Natural killer cell treated with Interleukin-12 subunit alpha and Interleukin-12 subunit beta and Interleukin-15 and Interleukin-18, amount 100 ng/mL, for 72 hours (primary cell): ENCODE measurements around the gene ARHGEF1. TPM values are rescaled to one million over a fixed set of nuclear protein-coding genes. Genes with fewer than 3 reads are reported as not detected.
"Not testable (repeated sequence)": the region's sequence is repeated elsewhere in the genome, so short reads cannot be mapped to it uniquely, and the experiment has no call there.

ENCODE experiments used
- ATAC-seq, 2 donors: fragments of 150-1000 bp; cut with Tn5 transposase in 1 of 2; sonication (Bioruptor Pico), chemical (Tn5 transposase) in 1 of 2; 2 replicates each; pipeline ENCODE4 v1.10.0; 2021
- DNase-seq: peaks from one replicate; pipeline ENCODE4 v3.0.0; 2022; ENCODE audit warnings: low spot score
- H3K27ac Mint-ChIP-seq, 2 donors: 1 replicate in 1 of 2; 2 replicates in 1 of 2; pipeline ENCODE4 v1.8.0; 2022; ENCODE audit warnings: mixed read lengths in 2 of 2, mild to moderate bottlenecking in 1 of 2, moderate library complexity in 1 of 2
- H3K27me3 Mint-ChIP-seq, 2 donors: 1 replicate in 1 of 2; 2 replicates in 1 of 2; pipeline ENCODE4 v1.8.0; 2022; ENCODE audit warnings: mixed read lengths in 2 of 2
- H3K36me3 Mint-ChIP-seq: one replicate; pipeline ENCODE4 v1.8.0; 2022; ENCODE audit warnings: mixed read lengths
- H3K4me1 Mint-ChIP-seq, 2 donors: 1 replicate in 1 of 2; 2 replicates in 1 of 2; pipeline ENCODE4 v1.8.0; 2022; ENCODE audit warnings: low read depth in 2 of 2, mixed read lengths in 2 of 2, mild to moderate bottlenecking in 1 of 2
- H3K4me3 Mint-ChIP-seq: one replicate; pipeline ENCODE4 v1.8.0; 2022; ENCODE audit warnings: mixed read lengths
- H3K9me3 Mint-ChIP-seq: 2 replicates; pipeline ENCODE4 v1.8.0; 2022; ENCODE audit warnings: mixed read lengths
- total RNA-seq, 2 donors: library from RNA; stranded (reverse); gene quantifications; one replicate each; pipeline ENCODE4 v1.2.3, GENCODE V29; 2022

The ARHGEF1 gene
- total RNA-seq, 2 donors from 2014 or later = 321 to 444 TPM

DNA sequence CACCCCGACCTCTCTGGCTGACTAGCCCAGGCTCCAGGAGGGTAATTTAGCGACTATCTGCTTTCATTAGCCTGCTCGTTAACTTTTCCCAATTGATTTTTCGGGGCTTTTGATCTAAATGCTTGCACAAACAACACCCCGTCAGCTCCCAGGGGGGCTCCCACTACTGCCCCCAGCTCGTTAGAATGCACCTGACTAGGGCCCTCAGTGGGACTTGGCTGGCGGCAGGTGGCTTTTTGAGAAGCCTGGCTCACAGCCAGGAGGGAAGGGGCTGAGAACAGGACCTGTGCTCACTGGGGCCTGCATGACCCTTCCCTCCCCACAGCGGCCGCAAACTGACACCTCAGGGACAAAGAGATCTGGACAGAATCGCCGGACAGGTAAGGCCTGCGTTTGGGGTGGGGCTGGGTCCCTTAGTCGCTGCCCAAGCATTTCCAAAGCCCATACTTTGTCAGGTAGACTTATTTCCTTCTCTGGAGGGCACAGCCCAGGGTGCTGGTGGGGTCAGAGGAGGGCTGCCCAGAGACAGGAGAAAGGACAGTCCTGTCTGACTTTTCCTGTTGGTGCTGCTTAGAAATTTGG lies 13.5 kb upstream of the ARHGEF1 start:
- Mint-ChIP-seq H3K36me3 (peaks cover 13% of the 10 kb centered on the region), H3K27ac (peak overlapping the region; percentile 92 to 97), H3K27me3 (no peaks in the 10 kb centered on the region), H3K4me3 (no peak overlapping the region), H3K9me3 (no peaks in the 10 kb centered on the region), H3K4me1 (peaks cover 38 to 55% of the 10 kb centered on the region in 2 donors)
- DNase-seq = no peak
- ATAC-seq = no peak

DNA sequence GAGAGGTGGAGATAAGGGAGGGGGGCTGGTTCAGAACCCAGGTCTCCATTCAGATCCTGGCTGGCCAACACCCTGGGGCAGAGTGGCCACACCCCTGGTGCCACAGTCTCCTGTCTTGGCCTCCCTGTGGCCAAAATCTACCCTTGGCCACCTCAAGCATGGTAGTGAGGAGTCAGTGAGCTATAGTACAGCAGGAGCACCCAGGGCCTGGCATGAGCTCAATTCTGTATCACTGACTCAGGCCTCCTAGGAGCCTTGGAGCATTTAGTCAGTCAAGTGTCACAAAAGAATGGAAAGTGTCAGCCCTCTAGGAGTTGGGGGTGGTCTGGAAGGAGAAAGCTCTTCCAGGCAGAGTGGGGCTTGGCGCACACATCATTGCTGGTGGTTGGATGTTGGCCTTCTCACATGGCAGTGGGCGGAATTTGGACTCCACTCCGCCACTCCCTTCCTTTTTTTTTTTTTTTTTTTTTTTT lies 12.5 kb upstream of the ARHGEF1 start:
- Mint-ChIP-seq H3K4me3 (peak overlapping the region; percentile 67), H3K9me3 (no peaks in the 10 kb centered on the region), H3K36me3 (peaks cover 13% of the 10 kb centered on the region), H3K4me1 (peaks cover 38 to 54% of the 10 kb centered on the region in 2 donors), H3K27me3 (no peaks in the 10 kb centered on the region), H3K27ac (peak overlapping the region; percentile 92 to 97)
- DNase-seq = no peak
- no peak for ATAC-seq

DNA sequence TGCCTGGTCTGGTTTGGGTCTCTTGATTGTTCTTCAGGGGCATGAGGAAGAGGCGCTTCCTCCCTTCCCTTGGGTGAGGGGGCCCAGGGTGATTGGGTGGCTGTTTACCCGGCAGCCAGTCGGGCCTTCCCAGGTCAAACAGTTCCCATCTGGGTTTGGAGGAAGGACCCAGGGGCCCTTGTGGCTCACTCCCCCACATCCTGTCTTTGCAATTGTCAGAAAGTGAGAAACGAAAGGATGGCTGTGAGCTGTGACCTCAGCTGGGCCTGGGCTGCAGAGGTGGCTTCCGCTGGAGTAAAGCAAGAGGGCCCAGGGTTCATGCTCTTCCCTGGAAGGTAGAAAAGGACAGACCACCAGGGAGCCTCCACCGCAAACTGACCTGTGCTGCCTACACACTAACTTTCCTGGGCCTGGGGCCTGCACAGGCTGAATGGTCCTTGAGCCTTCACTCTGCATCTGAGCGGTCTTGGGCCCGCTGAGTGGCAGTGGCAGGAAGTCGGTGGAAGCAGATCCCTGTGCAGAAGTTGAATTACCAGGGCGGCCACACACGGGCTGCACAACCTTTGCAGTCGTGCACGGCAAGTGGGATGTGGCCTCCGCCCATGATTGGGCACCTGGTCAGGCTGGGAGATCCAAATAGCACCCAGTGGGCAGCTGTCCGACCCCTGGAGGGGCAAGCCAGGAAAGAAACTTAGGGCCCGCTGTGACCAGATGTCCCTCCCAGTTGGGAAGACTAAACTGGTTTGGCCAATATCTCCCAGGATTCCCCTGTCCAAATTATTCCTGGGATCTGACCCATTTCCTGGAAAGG lies 11.2 kb upstream of the ARHGEF1 start:
- H3K27me3 Mint-ChIP-seq = no peaks in the 10 kb centered on the region
- peaks cover 43 to 54% of the 10 kb centered on the region in 2 donors for H3K4me1 Mint-ChIP-seq
- H3K9me3 Mint-ChIP-seq = no peaks in the 10 kb centered on the region
- peak; percentile 85 for DNase-seq
- peaks cover 13% of the 10 kb centered on the region for H3K36me3 Mint-ChIP-seq
- H3K27ac Mint-ChIP-seq = peak overlapping the region; percentile 92 to 97
- ATAC-seq = peak; percentile 85 to 88
- H3K4me3 Mint-ChIP-seq = peak overlapping the region; percentile 84

DNA sequence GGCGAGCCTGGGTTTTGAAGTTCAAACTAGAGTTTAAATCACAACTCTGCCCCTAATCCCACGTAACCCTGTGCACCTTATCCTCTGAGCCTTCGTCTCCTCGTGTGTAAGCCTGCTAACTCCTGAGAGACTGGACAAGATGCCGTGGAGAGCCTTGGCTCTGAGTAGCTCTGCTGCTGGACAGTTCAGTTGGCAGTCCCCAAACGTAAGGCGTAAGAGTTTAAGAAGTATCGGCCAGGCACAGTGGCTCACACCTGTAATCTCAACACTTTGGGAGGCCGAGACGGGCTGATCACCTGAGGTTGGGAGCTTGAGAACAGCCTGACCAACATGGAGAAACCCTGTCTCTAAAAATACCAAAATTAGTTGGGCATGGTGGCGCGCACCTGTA lies 10.6 kb upstream of the ARHGEF1 start:
- Mint-ChIP-seq H3K27me3 (no peaks in the 10 kb centered on the region), H3K36me3 (peaks cover 13% of the 10 kb centered on the region), H3K27ac (peak overlapping the region; percentile 92 to 97), H3K9me3 (no peaks in the 10 kb centered on the region), H3K4me1 (peaks cover 46 to 54% of the 10 kb centered on the region in 2 donors), H3K4me3 (peak overlapping the region; percentile 20)
- DNase-seq (no peak), ATAC-seq (no peak)

DNA sequence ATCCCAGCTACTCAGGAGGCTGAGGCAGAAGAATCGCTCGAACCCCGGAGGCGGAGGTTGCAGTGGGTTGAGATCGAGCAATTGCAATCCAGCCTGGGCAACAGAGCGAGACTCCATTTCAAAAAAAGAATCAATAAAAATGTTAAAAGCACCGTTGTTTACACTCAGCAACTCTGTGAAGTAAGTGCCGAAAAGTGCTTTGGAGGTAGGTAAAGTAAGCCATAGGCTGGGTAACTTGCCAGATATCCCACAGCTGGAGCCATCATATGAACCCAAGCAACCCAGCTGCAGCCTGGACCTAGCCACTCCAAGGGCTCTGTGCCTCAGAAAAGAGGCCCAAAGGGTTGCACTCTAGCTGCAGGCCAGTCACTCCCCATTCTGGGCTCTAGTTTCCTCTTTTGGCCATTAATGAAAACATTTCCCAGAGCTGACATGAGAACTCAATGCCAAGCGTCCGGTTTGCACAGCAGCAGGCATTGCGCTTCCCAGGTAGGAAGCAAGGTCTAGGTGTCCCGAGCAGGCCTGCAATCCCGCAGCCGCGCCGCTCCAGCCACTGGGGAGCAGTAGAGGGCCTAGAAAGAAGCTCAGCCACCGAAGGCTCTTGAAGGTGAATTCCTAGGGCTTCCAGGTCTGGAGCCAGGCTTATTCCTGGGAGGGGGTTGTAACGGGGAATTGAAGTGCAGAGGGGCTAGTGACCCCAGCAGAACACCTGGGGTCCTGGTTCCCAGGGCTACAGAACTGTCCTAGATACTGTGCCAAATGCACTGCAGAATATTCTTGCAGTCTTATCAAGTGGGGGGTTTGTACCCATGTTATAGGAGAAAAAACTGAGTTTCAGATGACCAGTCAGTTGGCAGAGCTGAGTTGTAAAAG lies 10.0 kb upstream of the ARHGEF1 start:
- Mint-ChIP-seq H3K4me3 (peak overlapping the region; percentile 49), H3K27me3 (no peaks in the 10 kb centered on the region), H3K4me1 (peaks cover 48 to 49% of the 10 kb centered on the region in 2 donors), H3K9me3 (no peaks in the 10 kb centered on the region), H3K36me3 (peaks cover 8% of the 10 kb centered on the region), H3K27ac (peak overlapping the region; percentile 92 to 97)
- no peak for ATAC-seq
- DNase-seq = no peak

DNA sequence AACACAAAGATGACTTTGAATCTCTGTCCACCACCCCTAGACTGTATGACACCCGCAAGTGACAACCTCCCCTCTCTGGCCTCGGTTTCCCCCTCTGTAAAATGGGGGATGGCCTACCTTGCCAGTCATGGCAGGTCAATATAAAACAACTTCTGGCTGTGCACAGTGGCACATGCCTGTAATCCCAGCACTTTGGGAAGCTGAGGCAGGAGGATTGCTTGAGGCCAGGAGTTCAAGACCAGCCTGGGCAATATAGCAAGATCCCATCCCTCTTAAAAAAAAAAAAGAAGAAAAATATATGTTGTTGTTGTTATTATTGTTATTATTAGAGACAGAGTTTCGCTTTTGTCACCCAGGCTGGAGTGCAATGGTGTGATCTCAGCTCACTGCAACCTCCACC lies 7.0 kb upstream of the ARHGEF1 start:
- H3K27me3 Mint-ChIP-seq, ATAC-seq, H3K9me3 Mint-ChIP-seq, H3K36me3 Mint-ChIP-seq, DNase-seq: not testable (repeated sequence)
- peak overlapping the region; percentile 87 to 88 for H3K27ac Mint-ChIP-seq
- peak overlapping the region; percentile 69 for H3K4me3 Mint-ChIP-seq
- peaks cover 31 to 49% of the 10 kb centered on the region in 2 donors for H3K4me1 Mint-ChIP-seq

DNA sequence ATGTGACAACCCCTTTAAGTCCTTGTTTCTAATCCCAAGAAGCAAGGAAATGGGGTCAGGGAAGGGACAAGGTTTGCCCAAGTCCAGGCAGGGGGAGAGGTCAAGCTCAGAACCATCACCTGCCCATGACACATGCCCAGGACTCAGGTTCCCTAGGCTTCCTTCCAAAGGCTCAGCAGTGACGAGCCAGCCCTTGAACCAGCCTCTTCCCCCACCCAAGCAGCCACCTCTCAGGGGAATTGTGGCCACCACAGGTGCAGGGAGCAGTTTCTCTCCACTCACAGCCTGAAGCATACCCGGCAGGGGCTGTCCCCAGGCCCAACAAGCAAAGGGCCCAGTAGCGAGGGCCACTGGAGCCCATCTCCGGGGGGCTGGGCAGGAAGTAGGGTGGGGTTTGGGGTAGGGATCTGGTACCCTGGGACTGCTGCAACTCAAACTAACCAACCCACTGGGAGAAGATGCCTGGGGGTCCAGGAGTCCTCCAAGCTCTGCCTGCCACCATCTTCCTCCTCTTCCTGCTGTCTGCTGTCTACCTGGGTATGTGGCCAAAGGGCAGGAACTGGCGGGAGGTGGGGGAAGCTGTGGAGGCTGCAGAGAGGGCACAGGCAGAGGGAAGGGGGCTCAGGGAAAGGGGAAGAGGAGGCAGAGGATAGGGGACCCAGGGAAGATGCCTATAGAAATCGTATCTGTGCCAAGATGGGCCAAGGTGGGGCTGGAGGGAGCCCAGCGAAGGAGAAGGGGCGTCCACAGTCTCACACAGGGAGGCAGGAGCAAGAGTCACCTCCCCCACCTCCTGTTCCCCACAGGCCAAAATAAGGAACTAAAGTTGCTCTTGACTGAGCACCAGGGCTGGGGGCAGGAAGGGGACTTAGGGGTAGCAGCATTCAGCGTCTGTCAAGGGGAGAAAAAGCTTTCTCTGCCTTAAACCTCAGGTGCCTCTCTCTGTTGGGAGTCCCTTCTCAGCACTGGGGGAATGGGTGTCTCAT lies 5.8 kb upstream of the ARHGEF1 start, which contains the start of gene CD79A:
TSS of gene CD79A (plus strand) at position 433 of the 986 bp plus-strand sequence. CDS start at position 459, 26 bp downstream.
- no peak for ATAC-seq
- H3K4me1 Mint-ChIP-seq = peaks cover 22 to 39% of the 10 kb centered on the region in 2 donors
- H3K27me3 Mint-ChIP-seq = no peaks in the 10 kb centered on the region
- H3K9me3 Mint-ChIP-seq = no peaks in the 10 kb centered on the region
- no peak within 1 kb of the TSS for H3K4me3 Mint-ChIP-seq
- no peak for DNase-seq
- peaks cover under 1% of the 10 kb centered on the region for H3K36me3 Mint-ChIP-seq
- H3K27ac Mint-ChIP-seq = peak within 1 kb of the TSS; percentile 87 to 88

DNA sequence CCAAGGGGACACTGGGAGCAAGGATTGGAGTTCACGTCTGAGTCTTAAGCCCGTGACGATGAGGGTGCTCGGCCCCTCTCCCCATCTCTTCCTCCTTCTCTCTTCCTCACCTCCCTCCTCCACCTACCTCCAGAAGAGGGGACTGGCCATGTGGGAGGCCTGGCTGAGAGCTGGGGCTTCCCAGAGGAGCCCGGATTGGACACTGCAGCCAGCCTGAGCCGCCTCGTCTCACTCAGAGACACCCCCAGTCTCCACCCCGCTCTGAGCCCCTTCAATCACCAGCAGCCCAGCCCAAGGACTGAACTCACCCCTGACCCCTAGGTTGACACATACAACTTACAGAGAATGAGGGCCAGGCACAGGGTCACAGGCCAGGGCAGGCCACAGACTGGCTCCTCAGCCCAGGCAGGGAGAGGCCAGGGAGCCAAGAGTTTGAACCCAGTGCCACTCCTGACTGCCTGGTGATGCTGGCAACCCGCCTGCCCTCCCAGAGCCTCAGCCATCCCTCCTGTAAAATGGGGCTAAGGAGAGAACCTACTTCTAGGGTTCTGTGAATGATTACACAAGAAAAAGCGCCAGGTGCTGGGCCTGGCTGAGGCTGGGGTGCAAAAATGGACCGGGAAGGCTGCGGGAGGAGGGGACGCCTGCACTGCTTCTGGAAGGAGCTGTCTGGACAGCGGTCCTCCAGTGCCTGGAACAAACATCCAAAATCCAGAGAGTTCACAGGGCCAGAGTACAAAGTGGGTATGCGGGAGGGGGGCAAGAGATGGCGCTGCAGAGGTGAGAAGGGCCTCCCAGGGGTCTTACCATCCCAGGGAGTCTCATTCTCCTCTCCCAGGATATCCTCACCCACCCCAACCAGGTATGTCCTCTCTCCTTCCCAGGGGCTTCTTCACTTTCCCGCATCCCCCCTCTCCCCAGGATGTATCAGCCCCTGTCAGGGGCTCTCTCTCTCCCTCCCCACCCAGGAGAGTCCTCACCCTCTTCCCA lies 4.8 kb upstream of the ARHGEF1 start:
- no peak overlapping the region for H3K4me3 Mint-ChIP-seq
- peaks cover 20 to 38% of the 10 kb centered on the region in 2 donors for H3K4me1 Mint-ChIP-seq
- DNase-seq = no peak
- peak overlapping the region; percentile 87 to 88 for H3K27ac Mint-ChIP-seq
- H3K9me3 Mint-ChIP-seq = no peaks in the 10 kb centered on the region
- H3K27me3 Mint-ChIP-seq = no peaks in the 10 kb centered on the region
- peaks cover 7% of the 10 kb centered on the region for H3K36me3 Mint-ChIP-seq
- ATAC-seq = no peak

DNA sequence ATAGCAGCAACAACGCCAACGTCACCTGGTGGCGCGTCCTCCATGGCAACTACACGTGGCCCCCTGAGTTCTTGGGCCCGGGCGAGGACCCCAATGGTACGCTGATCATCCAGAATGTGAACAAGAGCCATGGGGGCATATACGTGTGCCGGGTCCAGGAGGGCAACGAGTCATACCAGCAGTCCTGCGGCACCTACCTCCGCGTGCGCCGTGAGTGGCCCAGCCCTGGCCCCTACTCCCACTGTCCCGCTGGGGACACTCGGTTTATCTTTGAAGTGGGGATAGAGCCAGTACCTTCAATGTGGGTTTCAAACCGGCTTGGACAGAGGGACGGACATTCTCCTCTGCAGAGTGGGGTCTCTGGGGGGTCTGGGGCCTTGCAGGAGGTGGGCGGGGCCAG lies 3.9 kb upstream of the ARHGEF1 start:
- no peaks in the 10 kb centered on the region for H3K9me3 Mint-ChIP-seq
- peaks cover 7% of the 10 kb centered on the region for H3K36me3 Mint-ChIP-seq
- H3K27me3 Mint-ChIP-seq = no peaks in the 10 kb centered on the region
- ATAC-seq (no peak), DNase-seq (no peak)
- H3K4me3 Mint-ChIP-seq = no peak overlapping the region
- peaks cover 24 to 43% of the 10 kb centered on the region in 2 donors for H3K4me1 Mint-ChIP-seq
- peak overlapping the region in 1 of 2 donors; percentile 88 for H3K27ac Mint-ChIP-seq

DNA sequence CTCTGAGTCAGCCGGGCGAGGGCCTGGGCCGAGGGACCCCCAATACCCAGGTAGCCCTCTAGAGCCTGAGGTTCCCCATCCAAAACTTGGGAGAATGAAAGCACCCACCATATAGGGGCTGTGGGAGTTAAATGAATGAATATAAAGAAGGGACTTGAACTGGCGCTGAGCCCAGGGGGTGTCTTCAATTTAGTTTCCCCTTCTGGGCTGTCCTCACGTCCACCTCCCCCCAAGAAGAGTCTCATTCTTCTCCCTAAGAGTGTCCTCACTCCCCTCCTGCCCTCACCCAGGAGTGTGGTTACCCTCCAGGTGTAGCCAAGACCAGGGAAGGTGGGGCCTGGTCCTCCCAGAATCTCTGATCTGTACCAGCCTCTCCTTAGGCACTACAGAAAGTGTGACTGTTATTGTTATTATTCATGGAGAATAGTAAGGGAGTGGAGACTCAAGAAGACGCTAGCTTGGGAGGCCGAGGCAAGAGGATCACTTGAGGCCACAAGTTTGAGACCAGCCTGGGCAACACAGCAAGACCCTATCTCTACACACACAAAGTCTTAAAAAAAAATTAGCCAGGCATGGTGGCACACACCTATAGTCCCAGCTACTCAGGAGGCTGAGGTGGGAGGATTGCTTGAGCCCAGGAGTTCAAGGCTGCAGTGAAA lies 3.2 kb upstream of the ARHGEF1 start:
- Mint-ChIP-seq H3K36me3 (peaks cover 7% of the 10 kb centered on the region), H3K9me3 (no peaks in the 10 kb centered on the region), H3K4me3 (no peak overlapping the region), H3K4me1 (peaks cover 27 to 45% of the 10 kb centered on the region in 2 donors), H3K27me3 (no peaks in the 10 kb centered on the region), H3K27ac (peak overlapping the region; percentile 18 to 88)
- DNase-seq = no peak
- no peak for ATAC-seq

DNA sequence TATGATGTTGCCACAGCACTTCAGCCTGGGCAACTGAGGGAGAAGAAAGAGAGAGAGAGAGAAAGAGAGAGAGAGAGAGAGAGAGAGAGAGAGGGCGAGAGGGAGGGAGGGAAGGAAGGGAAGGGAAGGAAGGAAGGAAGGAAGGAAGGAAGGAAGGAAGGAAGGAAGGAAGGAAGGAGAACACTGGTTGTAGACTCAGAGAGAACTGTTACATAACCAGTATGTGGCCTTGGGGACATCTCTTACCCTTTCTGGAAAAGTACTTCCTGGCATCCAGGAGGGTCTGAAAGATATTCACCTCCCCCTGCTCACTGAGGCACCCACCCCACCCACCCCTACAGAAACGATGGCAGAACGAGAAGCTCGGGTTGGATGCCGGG lies 2.7 kb upstream of the ARHGEF1 start:
- H3K27me3 Mint-ChIP-seq = no peaks in the 10 kb centered on the region
- ATAC-seq (no peak), DNase-seq (no peak)
- H3K4me3 Mint-ChIP-seq = no peak overlapping the region
- H3K27ac Mint-ChIP-seq = peak overlapping the region; percentile 18 to 88
- peaks cover 31 to 49% of the 10 kb centered on the region in 2 donors for H3K4me1 Mint-ChIP-seq
- H3K9me3 Mint-ChIP-seq = no peaks in the 10 kb centered on the region
- H3K36me3 Mint-ChIP-seq = peaks cover 7% of the 10 kb centered on the region
